MCF 10A (cell line): Measurements from ENCODE around the gene SDR39U1. TPM values are rescaled to one million over a fixed set of nuclear protein-coding genes. Genes with fewer than 3 reads are reported as not detected.
A peak's percentile ranks its signal among the peaks of the same experiment; 100 is the strongest.

Experiments used
- BruUV-seq: library from RNA; stranded (reverse); fragments of 400-500 nt; replicated peaks from 2 replicates; lab custom pipeline; 2021; lab: Mats Ljungman, UMichigan
- CTCF ChIA-PET: fragments of 300-600 bp; sonication (Branson Sonifier 250); formaldehyde crosslinking; extraction: SDS; loops from one replicate; lab custom pipeline; 2021; ENCODE audit warnings: antibody characterized with exemption, inconsistent platforms; lab: Yijun Ruan, JAX
- POLR2A ChIA-PET: fragments of 300-600, 350-650 bp; sonication (Branson Sonifier 250); formaldehyde crosslinking; extraction: SDS; loops from one replicate; lab custom pipeline; 2020; ENCODE audit warnings: antibody characterized with exemption, inconsistent platforms; lab: Yijun Ruan, JAX
- DNase-seq: peaks from one replicate; pipeline ENCODE4 v3.0.0-alpha.2; 2018; ENCODE audit not compliant: unreplicated experiment
- H3K27ac Mint-ChIP-seq: one replicate; pipeline ENCODE4 v1.8.0; 2022; ENCODE audit warnings: mild to moderate bottlenecking, low read depth, mixed read lengths; ENCODE audit not compliant: unreplicated experiment
- H3K27me3 Mint-ChIP-seq: one replicate; pipeline ENCODE4 v1.8.0; 2022; ENCODE audit warnings: mixed read lengths; ENCODE audit not compliant: insufficient read depth, unreplicated experiment
- H3K36me3 Mint-ChIP-seq: one replicate; pipeline ENCODE4 v1.8.0; 2022; ENCODE audit warnings: mild to moderate bottlenecking, moderate library complexity, mixed read lengths; ENCODE audit not compliant: insufficient read depth, unreplicated experiment
- H3K4me1 Mint-ChIP-seq: one replicate; pipeline ENCODE4 v1.8.0; 2022; ENCODE audit warnings: mixed read lengths; ENCODE audit not compliant: insufficient read depth, unreplicated experiment
- H3K4me3 Mint-ChIP-seq: one replicate; pipeline ENCODE4 v1.8.0; 2022; ENCODE audit warnings: mild to moderate bottlenecking, moderate library complexity, mixed read lengths; ENCODE audit not compliant: unreplicated experiment
- H3K9me3 Mint-ChIP-seq: one replicate; pipeline ENCODE4 v1.8.0; 2022; ENCODE audit warnings: mixed read lengths; ENCODE audit not compliant: unreplicated experiment
- CTCF ChIP-seq: fragments of 200-600 bp; IDR thresholded peaks from one replicate; pipeline ENCODE4 v1.8.0; 2022; ENCODE audit warnings: antibody characterized with exemption, mild to moderate bottlenecking; ENCODE audit not compliant: unreplicated experiment
- intact Hi-C: fragments of 100-400 bp; cut with micrococcal nuclease; formaldehyde crosslinking; loops from 2 replicates; pipeline ENCODE4 v1.14.1; 2022
- total RNA-seq: library from RNA; stranded (reverse); gene quantifications from 2 replicates; pipeline ENCODE4 v1.2.3, GENCODE V29; 2022

Gene SDR39U1
- total RNA-seq, 1 experiment from 2014 or later: 58.7 TPM

GRCh38 chr14:24443053-24443665, 583 bp upstream of the SDR39U1 start:
- Mint-ChIP-seq H3K4me3 (peak overlapping the region; percentile 78), H3K27me3 (no peaks in the 10 kb centered on the region), H3K9me3 (no peaks in the 10 kb centered on the region), H3K27ac (peak overlapping the region; percentile 100), H3K36me3 (peaks cover 47% of the 10 kb centered on the region), H3K4me1 (peaks cover 8% of the 10 kb centered on the region)
- intact Hi-C loops: no loop called here
- no peak for TF ChIP-seq CTCF
- BruUV-seq: TSS peak; percentile 80
- CTCF ChIA-PET: interaction anchor here (0.5 to 5.5 kb wide), 6 partner anchors 12 to 1112 kb away, joined by 3 to 64 read pairs (median 9); partner anchors contain the start of genes ADCY4, CIDEB and KHNYN
- no peak for DNase-seq
- POLR2A ChIA-PET: interaction anchor here (0.6 to 4.8 kb wide), 14 partner anchors 10 to 679 kb away, joined by 3 to 47 read pairs (median 4); partner anchors contain the start of genes CBLN3, DCAF11, DHRS1 and KHNYN

- Mint-ChIP-seq H3K4me3 (peak overlapping the region; percentile 78), H3K4me1 (peaks cover 8% of the 10 kb centered on the region), H3K27ac (peak overlapping the region; percentile 100), H3K36me3 (peaks cover 60% of the 10 kb centered on the region), H3K27me3 (no peaks in the 10 kb centered on the region), H3K9me3 (no peaks in the 10 kb centered on the region)
- no peak for DNase-seq
- CTCF ChIA-PET: interaction anchor here (0.7 to 5.5 kb wide), 17 partner anchors 10 to 202 kb away, joined by 3 to 64 read pairs (median 3); partner anchors contain the start of genes ADCY4, CIDEB and KHNYN
- intact Hi-C loops: no loop called here
- POLR2A ChIA-PET: interaction anchor here (0.8 to 4.8 kb wide), 17 partner anchors 11 to 327 kb away, joined by 3 to 47 read pairs (median 5); partner anchors contain the start of genes CBLN3, DCAF11, DHRS1 and IPO4
- BruUV-seq: no TSS peak
- no peak for TF ChIP-seq CTCF
Measured at GRCh38 chr14:24441904-24442239, 704 bp downstream of the SDR39U1 start.

- Mint-ChIP-seq H3K4me3 (peak overlapping the region; percentile 78), H3K4me1 (peaks cover 8% of the 10 kb centered on the region), H3K27me3 (no peaks in the 10 kb centered on the region), H3K36me3 (peaks cover 64% of the 10 kb centered on the region), H3K27ac (peak overlapping the region; percentile 100), H3K9me3 (no peaks in the 10 kb centered on the region)
- no peak for TF ChIP-seq CTCF
- intact Hi-C loops: no loop called here
- BruUV-seq: TSS peak; percentile 54
- no peak for DNase-seq
- ChIA-PET CTCF (interaction anchor here (0.7 to 5.5 kb wide), 17 partner anchors 10 to 202 kb away, joined by 3 to 64 read pairs (median 3); partner anchors contain the start of genes ADCY4, CIDEB and KHNYN), POLR2A (interaction anchor here (0.8 to 4.8 kb wide), 15 partner anchors 11 to 327 kb away, joined by 3 to 47 read pairs (median 5); partner anchors contain the start of genes CBLN3, DCAF11, DHRS1 and IPO4)
Measured at GRCh38 chr14:24441485-24441884, 1.1 kb downstream of the SDR39U1 start.

GRCh38 chr14:24440606-24441399, 1.8 kb downstream of the SDR39U1 start:
- ChIA-PET POLR2A (interaction anchor here (0.5 to 4.8 kb wide), 10 partner anchors 10 to 252 kb away, joined by 3 to 47 read pairs (median 4); partner anchors contain the start of genes CBLN3, DHRS1, IPO4 and KHNYN), CTCF (interaction anchor here (0.6 to 5.5 kb wide), 14 partner anchors 9 to 167 kb away, joined by 3 to 64 read pairs (median 4); partner anchors contain the start of genes ADCY4, CIDEB and KHNYN)
- H3K9me3 Mint-ChIP-seq: no peaks in the 10 kb centered on the region
- BruUV-seq: no TSS peak
- H3K4me3 Mint-ChIP-seq: peak overlapping the region; percentile 78
- no peak for TF ChIP-seq CTCF
- H3K36me3 Mint-ChIP-seq: peaks cover 65% of the 10 kb centered on the region
- no peaks in the 10 kb centered on the region for H3K27me3 Mint-ChIP-seq
- H3K4me1 Mint-ChIP-seq: peaks cover 8% of the 10 kb centered on the region
- H3K27ac Mint-ChIP-seq: peak overlapping the region; percentile 49
- DNase-seq: no peak
- intact Hi-C loops: no loop called here
